Stimulated activated memory B cell treated with anti-CD40 and anti-IgM and Interleukin-4, amounts not matched to agents 10 μg/mL and 1 μg/mL and 100 μg/mL, for 72 hours (primary cell): ENCODE data around the gene RGS3.
"Not testable (repeated sequence)": the region's sequence is repeated elsewhere in the genome, so short reads cannot be mapped to it uniquely, and the experiment has no call there.

Experiments
- ATAC-seq: fragments of 150-1000 bp; cut with Tn5 transposase; 2 replicates; pipeline ENCODE4 v1.10.0; 2021
- H3K27ac Mint-ChIP-seq: one replicate; pipeline ENCODE4 v1.8.0; 2022; ENCODE audit warnings: mild to moderate bottlenecking, mixed read lengths
- H3K27me3 Mint-ChIP-seq: one replicate; pipeline ENCODE4 v1.8.0; 2022; ENCODE audit warnings: mixed read lengths
- H3K36me3 Mint-ChIP-seq: one replicate; pipeline ENCODE4 v1.8.0; 2022; ENCODE audit warnings: mixed read lengths
- H3K4me1 Mint-ChIP-seq: one replicate; pipeline ENCODE4 v1.8.0; 2022; ENCODE audit warnings: mixed read lengths
- H3K4me3 Mint-ChIP-seq: one replicate; pipeline ENCODE4 v1.8.0; 2022; ENCODE audit warnings: mild to moderate bottlenecking, moderate library complexity, mixed read lengths
- H3K9me3 Mint-ChIP-seq: one replicate; pipeline ENCODE4 v1.8.0; 2022; ENCODE audit warnings: mixed read lengths

The RGS3 gene

DNA sequence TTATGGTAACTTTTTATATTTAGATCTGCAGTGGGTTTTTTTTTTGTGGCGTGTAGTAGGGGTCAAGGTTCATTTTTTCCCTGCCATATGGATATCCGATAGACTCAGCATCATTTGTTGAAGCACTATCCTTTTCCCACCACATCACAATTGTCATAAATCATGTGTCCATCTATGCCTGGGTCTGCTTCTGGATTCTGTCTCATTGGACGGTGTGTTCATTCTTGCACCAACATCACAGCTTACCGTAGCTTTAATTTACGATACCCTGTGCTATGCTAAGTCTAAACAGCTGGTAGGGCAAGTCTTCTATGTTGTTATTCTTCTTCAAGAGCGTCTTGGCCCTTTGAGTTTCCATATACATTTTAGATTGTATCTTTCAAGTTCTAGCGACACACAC is 175.0 kb downstream of the RGS3 start:
- no peak for ATAC-seq
- H3K4me3 Mint-ChIP-seq: no peak overlapping the region
- peaks cover 3% of the 10 kb centered on the region for H3K9me3 Mint-ChIP-seq
- H3K36me3 Mint-ChIP-seq: peaks cover 3% of the 10 kb centered on the region
- H3K4me1 Mint-ChIP-seq: peaks cover under 1% of the 10 kb centered on the region
- no peak overlapping the region for H3K27ac Mint-ChIP-seq
- H3K27me3 Mint-ChIP-seq: peaks cover 13% of the 10 kb centered on the region

DNA sequence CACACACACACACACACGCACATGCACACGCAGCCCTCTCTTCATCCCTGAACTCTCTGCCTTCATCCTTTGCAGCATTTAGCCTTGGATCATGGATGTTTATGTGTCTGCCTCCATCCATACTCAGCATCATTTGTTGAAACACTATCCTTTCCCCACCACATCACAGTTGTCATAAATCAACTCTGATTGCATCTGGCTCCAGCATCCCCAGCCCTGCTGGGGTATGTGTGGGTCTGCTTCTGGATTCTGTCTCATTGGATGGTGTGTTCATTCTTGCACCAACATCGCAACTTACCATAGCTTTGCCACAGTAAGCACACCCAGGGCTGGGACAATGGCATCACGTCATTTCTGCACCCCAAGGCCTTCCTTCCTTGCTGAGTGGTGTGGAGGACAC is 175.4 kb downstream of the RGS3 start:
- ATAC-seq: no peak
- Mint-ChIP-seq H3K4me3 (no peak overlapping the region), H3K9me3 (peaks cover 3% of the 10 kb centered on the region), H3K27me3 (peaks cover 13% of the 10 kb centered on the region), H3K4me1 (no peaks in the 10 kb centered on the region), H3K27ac (no peak overlapping the region), H3K36me3 (peaks cover 5% of the 10 kb centered on the region)

DNA sequence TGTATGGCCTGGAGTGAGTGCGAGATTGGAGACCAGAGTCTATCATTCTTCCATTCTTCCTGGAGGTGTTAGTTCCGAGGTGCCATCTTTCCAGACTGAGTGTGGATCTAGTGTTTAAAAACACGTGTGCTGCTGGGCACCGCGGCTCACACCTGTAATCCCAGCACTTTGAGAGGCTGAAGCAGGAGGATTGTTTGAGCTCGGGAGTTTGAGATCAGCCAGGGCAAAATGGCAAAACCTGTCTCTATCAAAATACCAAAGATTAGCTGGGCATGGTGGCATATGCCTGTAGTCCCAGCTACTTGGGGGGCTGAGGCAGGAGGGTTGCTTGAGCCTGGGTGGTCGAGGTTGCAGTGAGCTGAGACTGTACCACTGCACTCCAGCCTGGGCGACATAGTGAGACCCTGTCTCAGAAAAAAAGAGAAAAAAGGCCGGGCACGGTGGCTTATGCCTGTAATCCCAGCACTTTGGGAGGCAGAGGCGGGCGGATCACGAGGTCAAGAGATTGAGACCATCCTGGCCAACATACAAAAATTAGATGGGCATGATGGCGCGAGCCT is 176.0 kb downstream of the RGS3 start:
- H3K4me3 Mint-ChIP-seq, ATAC-seq: not testable (repeated sequence)

DNA sequence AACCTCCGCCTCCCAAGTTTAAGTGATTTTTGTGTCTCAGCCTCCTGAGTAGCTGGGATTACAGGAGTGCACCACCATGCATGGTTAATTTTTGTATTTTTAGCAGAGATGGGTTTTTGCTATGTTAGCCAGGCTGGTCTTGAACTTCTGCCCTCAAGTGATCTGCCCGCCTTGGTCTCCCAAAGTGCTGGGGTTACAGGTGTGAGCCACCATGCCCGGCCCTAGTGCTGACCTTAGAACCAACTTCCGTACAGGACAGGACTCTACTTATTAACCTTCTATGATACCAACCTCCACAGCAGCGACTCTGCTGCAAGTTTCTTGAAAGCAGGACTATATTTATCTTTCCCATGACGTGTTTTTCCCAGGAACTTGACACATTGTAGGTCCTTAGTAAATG is 176.9 kb downstream of the RGS3 start:
- H3K9me3 Mint-ChIP-seq: peaks cover 3% of the 10 kb centered on the region
- H3K36me3 Mint-ChIP-seq: peaks cover 5% of the 10 kb centered on the region
- H3K4me1 Mint-ChIP-seq: no peaks in the 10 kb centered on the region
- ATAC-seq: no peak
- H3K27ac Mint-ChIP-seq: no peak overlapping the region
- no peak overlapping the region for H3K4me3 Mint-ChIP-seq
- H3K27me3 Mint-ChIP-seq: peaks cover 20% of the 10 kb centered on the region

More for the DNA sequence above, 176.0 kb downstream of the RGS3 start:
- not testable (repeated sequence) for H3K27ac Mint-ChIP-seq, H3K36me3 Mint-ChIP-seq, H3K4me1 Mint-ChIP-seq, H3K9me3 Mint-ChIP-seq
- H3K27me3 Mint-ChIP-seq: peaks cover 13% of the 10 kb centered on the region

GRCh38 chr9:113641100-113641885 is 177.8 kb downstream of the RGS3 start:
- no peak overlapping the region for H3K27ac Mint-ChIP-seq
- H3K4me3 Mint-ChIP-seq: no peak overlapping the region
- no peak for ATAC-seq
- H3K4me1 Mint-ChIP-seq: no peaks in the 10 kb centered on the region
- peaks cover 27% of the 10 kb centered on the region for H3K27me3 Mint-ChIP-seq
- H3K9me3 Mint-ChIP-seq: peaks cover 3% of the 10 kb centered on the region
- H3K36me3 Mint-ChIP-seq: peaks cover 5% of the 10 kb centered on the region

DNA sequence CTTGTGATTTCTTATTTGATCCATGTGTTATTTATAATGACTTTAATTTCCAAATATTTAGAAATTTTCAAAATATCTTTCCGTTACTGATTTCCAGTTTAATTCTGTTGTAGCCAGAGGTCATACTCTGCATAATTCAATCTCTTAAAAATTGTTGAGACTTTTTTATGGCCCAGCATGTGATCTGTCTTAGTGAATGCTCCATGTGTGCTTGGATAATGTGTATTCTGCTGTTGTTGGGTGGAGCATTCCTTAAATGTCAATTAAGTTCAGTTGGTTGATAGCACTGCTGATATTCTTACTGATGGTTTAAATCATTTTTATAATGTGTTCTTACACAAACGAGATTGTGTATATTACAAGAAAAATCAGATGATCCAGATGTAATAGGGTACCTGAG is 180.8 kb downstream of the RGS3 start:
- H3K4me1 Mint-ChIP-seq: no peaks in the 10 kb centered on the region
- H3K4me3 Mint-ChIP-seq: no peak overlapping the region
- H3K27ac Mint-ChIP-seq: no peak overlapping the region
- peaks cover 3% of the 10 kb centered on the region for H3K9me3 Mint-ChIP-seq
- peaks cover 5% of the 10 kb centered on the region for H3K36me3 Mint-ChIP-seq
- no peak for ATAC-seq
- H3K27me3 Mint-ChIP-seq: peaks cover 35% of the 10 kb centered on the region

DNA sequence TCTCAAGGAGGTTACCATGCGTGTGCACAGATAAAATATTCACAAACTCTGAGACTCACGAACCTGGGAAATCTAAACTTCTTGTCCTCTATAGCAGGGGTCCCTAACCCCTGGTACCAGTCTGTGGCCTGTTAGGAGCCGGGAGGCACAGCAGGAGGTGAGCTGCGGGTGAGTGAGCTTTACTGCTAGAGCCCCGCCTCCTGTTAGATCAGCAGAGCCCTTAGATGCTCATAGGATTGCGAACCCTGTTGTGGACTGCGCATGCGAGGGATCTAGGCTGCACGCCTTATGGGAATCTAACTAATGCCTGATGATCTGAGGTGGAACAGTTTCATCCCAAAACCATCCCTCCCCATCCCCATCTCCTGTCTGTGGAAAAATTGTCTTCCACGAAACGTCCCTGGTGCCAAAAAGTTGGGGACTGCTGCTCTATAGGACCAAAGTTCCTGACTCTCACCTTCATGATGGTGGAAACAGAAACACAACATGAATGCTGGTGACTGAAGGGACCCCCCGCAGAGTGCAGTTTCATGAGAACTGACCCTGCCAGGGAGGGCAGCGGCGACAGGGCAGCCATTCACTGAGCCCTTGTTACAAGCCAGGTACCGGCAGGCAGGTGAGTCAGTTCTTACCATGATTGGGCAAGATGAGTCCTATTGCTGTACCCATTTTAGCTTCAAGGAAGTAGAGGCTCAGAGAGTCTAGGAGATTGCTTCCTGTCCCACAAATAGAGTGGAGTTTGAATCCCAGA is 181.9 kb downstream of the RGS3 start:
- H3K4me1 Mint-ChIP-seq: no peaks in the 10 kb centered on the region
- peaks cover 35% of the 10 kb centered on the region for H3K27me3 Mint-ChIP-seq
- peaks cover 3% of the 10 kb centered on the region for H3K9me3 Mint-ChIP-seq
- H3K4me3 Mint-ChIP-seq: no peak overlapping the region
- no peak for ATAC-seq
- H3K36me3 Mint-ChIP-seq: peaks cover 5% of the 10 kb centered on the region
- H3K27ac Mint-ChIP-seq: no peak overlapping the region

GRCh38 chr9:113645978-113646253 is 182.4 kb downstream of the RGS3 start:
- no peak overlapping the region for H3K27ac Mint-ChIP-seq
- H3K27me3 Mint-ChIP-seq: peaks cover 35% of the 10 kb centered on the region
- ATAC-seq: no peak
- H3K36me3 Mint-ChIP-seq: peaks cover 5% of the 10 kb centered on the region
- peaks cover 3% of the 10 kb centered on the region for H3K9me3 Mint-ChIP-seq
- H3K4me3 Mint-ChIP-seq: no peak overlapping the region
- no peaks in the 10 kb centered on the region for H3K4me1 Mint-ChIP-seq

- Mint-ChIP-seq H3K27ac (no peak overlapping the region), H3K9me3 (peaks cover 3% of the 10 kb centered on the region), H3K27me3 (peaks cover 35% of the 10 kb centered on the region), H3K4me1 (no peaks in the 10 kb centered on the region), H3K36me3 (peaks cover 5% of the 10 kb centered on the region), H3K4me3 (no peak overlapping the region)
- no peak for ATAC-seq
These were observed 183.0 kb downstream of the RGS3 start for GRCh38 chr9:113646491-113646890.
